HL-60 (cell line): ENCODE results near the gene SOCS7.

ENCODE experiments used
- DNase-seq, 2 experiments: peaks; one replicate each; pipeline ENCODE4 v3.0.0-alpha.2; 2010 to 2020; ENCODE audit warnings: low read depth in 1 of 2, low spot score in 1 of 2
- H3K27ac ChIP-seq: fragments of 250-450 bp; sonication (Bioruptor Pico); replicated peaks from 2 replicates; pipeline ENCODE4 v1.5.1; 2020; ENCODE audit warnings: mild to moderate bottlenecking, moderate library complexity
- H3K27me3 ChIP-seq: fragments of 250-450 bp; sonication (Bioruptor Pico); 2 replicates; pipeline ENCODE4 v1.5.1; 2021; ENCODE audit warnings: mild to moderate bottlenecking, moderate library complexity; ENCODE audit not compliant: insufficient read depth, poor library complexity, severe bottlenecking
- H3K4me3 ChIP-seq: replicated peaks from 2 replicates; pipeline ENCODE4 v1.5.1; 2011; ENCODE audit warnings: mild to moderate bottlenecking, control low read depth, low read length; ENCODE audit not compliant: insufficient read depth
- CTCF ChIP-seq: IDR thresholded peaks from one replicate; pipeline ENCODE4 v1.5.1; 2011; ENCODE audit warnings: low read length, control low read depth, inconsistent platforms; ENCODE audit not compliant: insufficient read depth
- GABPA ChIP-seq: IDR thresholded peaks from 2 replicates; pipeline ENCODE4 v1.6.1; 2012; ENCODE audit warnings: low read depth
- POLR2AphosphoS5 ChIP-seq: IDR thresholded peaks from 2 replicates; pipeline ENCODE4 v1.6.1; 2012; ENCODE audit warnings: low read depth
- REST ChIP-seq: IDR thresholded peaks from 2 replicates; pipeline ENCODE4 v1.6.1; 2012; ENCODE audit warnings: low read depth; ENCODE audit not compliant: insufficient replicate concordance
- SPI1 ChIP-seq: IDR thresholded peaks from 2 replicates; pipeline ENCODE4 v1.6.1; 2012; ENCODE audit warnings: low read depth, mild to moderate bottlenecking, borderline replicate concordance

The SOCS7 gene

GRCh38 chr17:38352245-38353085, 821 bp downstream of the SOCS7 start:
- Histone ChIP-seq H3K4me3 (peak overlapping the region; percentile 84), H3K27me3 (no peaks in the 10 kb centered on the region), H3K27ac (peak overlapping the region; percentile 47)
- peak in 1 of 2 experiments; percentile 45 for DNase-seq
- TF ChIP-seq SPI1 (no peak), GABPA (no peak), REST (no peak), POLR2AphosphoS5 (no peak), CTCF (no peak)

- no peaks in the 10 kb centered on the region for H3K27me3 ChIP-seq
- peak overlapping the region; percentile 84 for H3K4me3 ChIP-seq
- no peak for DNase-seq
- TF ChIP-seq POLR2AphosphoS5 (no peak), GABPA (no peak)
- H3K27ac ChIP-seq: no peak overlapping the region
Measured at GRCh38 chr17:38353086-38353604, 1.5 kb downstream of the SOCS7 start.

- Histone ChIP-seq H3K27me3 (no peaks in the 10 kb centered on the region), H3K27ac (no peak overlapping the region), H3K4me3 (no peak overlapping the region)
- no peak for DNase-seq
- TF ChIP-seq CTCF (no peak), GABPA (no peak), POLR2AphosphoS5 (no peak), SPI1 (no peak), REST (no peak)
Measured at GRCh38 chr17:38353668-38354067, 2.0 kb downstream of the SOCS7 start.

GRCh38 chr17:38354466-38354865, 2.8 kb downstream of the SOCS7 start:
- Histone ChIP-seq H3K4me3 (no peak overlapping the region), H3K27ac (no peak overlapping the region), H3K27me3 (no peaks in the 10 kb centered on the region)
- no peak for DNase-seq
- no peak for TF ChIP-seq CTCF
- TF ChIP-seq SPI1: no peak
- TF ChIP-seq POLR2AphosphoS5: no peak
- no peak for TF ChIP-seq REST
- no peak for TF ChIP-seq GABPA
